ENCODE measurements around the gene HOXD8.

Gene HOXD8

DNA sequence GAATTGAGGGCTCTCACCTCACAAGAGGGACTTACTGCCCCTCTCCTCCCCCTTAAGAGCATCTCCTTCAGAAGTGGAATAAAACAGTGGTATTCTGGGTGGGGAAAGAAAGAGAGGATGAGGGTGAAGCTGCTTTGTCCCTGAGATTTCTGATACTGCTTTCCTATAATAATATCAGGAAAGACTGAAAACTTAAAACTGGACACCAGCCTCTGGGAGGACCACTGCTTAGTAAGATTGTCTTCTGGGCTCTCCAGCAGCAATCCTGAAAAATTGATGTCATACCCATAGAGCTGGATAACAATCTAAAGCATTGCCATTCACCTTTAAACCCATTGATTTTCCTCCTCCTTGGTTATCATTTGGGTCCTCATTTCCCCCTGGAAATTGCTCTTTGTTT lies 17.1 kb downstream of the HOXD8 start:
- no peak for DNase-seq (ENCODE audit: low read depth in 2 of 2)

DNA sequence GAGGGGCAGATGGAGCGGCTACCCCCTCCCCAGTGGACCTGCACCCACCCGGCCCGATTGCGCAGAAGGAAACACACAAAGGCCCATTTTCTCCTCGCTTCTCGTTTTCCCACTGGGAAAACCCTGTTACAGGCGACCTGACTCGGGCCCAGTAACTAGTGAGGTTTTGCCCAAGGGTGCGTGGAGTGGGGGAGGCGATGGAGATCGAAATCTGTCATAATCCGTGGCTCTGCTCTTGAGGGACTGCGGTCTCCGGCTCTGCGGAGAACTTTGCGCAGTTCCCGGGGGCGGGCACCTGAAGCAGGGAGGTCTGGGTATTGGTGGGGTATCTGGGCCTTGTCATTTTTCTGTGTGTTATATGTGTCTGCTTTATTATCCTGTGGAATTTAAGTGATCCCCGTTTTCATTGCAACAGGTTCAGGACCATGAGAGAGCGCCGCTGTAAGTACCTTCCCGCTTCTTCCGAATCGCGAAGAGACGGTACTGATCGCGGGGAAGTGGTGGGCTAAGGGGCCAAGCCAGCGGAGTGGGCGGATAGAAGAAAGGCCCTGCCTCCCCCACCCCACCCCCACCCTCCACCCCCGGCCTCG lies 17.8 kb downstream of the HOXD8 start:
- DNase-seq (ENCODE audit: low read depth in 2 of 2) = no peak

DNA sequence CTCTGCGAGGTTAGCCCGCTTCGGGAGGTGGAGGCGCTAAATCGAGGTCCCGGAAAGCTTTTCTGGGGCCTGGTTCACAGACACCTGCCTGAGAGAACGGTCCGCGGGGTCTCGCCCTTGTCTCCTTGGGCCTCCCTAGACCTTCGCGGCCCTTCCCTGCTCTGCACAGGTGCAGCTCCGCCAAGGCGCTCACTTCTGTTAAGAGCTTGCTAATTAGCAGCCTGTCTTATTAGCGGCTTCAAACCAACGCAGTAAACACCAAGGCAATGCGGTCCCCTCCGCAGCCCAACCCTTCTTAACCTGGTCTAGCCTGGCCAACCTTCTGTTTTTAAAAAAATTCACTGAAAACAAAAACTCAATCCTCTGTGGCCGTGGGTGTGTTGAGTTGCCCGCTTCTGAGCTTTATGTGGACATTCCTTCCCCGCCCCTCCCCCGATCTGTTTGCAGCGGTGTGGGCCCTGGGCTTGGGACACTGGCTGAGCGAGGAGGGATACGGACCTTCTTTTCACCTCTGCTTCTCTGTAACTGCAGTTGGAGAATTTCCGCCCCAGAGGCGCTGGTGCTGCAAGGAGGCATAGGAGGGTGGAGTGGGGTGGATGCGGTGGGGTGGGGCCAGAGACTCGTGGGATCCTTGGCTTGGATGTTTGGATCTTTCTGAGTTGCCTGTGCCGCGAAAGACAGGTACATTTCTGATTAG lies 18.4 kb downstream of the HOXD8 start:
- no peak for DNase-seq (ENCODE audit: low read depth in 2 of 2)

DNA sequence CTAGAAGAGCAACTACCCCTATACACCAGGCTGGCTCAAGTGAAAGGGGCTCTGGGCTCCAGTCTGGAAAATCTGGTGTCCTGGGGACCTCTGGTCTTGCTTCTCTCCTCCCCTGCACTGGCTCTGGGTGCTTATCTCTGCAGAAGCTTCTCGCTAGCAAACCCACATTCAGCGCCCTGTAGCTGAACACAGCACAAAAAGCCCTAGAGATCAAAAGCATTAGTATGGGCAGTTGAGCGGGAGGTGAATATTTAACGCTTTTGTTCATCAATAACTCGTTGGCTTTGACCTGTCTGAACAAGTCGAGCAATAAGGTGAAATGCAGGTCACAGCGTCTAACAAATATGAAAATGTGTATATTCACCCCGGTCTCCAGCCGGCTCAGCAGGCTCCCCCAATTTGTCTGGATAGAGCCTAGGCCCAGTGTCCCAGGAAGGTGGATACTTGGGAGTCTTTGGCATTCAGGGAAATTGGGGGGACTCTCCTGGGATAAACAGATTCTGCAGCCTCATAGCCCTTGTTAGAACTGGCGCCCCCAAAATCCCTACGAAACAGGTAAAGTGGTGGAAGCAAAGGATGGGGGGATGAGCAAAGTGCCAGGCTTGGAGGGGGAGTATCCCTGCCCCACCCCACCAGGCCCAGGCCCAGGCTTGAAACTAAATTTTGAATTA lies 19.4 kb downstream of the HOXD8 start:
- no peak for DNase-seq (ENCODE audit: low read depth in 2 of 2)

DNA sequence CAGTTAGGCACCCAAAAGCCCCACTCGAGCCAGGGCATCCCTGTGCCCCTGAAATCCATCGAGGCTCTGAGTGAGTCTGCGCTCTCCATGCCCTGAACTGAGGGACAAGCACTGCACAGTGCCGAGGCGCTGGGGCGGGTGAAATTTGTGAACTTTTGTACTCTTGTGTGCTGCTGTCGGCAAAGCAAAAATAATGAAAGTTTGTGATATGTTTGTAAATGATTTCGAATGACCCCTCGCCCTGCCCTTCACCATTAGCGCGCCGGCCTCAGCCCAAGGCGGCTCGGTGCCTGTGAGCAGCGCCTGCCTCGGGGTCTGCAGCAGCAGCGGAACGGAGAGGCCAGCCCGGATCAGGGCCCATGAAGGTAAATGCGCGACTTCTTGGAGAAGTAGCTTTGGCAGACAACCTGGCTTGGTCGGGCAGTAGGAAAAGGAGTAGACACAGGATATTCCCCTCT lies 20.0 kb downstream of the HOXD8 start:
- no peak for DNase-seq (ENCODE audit: low read depth in 2 of 2)

DNA sequence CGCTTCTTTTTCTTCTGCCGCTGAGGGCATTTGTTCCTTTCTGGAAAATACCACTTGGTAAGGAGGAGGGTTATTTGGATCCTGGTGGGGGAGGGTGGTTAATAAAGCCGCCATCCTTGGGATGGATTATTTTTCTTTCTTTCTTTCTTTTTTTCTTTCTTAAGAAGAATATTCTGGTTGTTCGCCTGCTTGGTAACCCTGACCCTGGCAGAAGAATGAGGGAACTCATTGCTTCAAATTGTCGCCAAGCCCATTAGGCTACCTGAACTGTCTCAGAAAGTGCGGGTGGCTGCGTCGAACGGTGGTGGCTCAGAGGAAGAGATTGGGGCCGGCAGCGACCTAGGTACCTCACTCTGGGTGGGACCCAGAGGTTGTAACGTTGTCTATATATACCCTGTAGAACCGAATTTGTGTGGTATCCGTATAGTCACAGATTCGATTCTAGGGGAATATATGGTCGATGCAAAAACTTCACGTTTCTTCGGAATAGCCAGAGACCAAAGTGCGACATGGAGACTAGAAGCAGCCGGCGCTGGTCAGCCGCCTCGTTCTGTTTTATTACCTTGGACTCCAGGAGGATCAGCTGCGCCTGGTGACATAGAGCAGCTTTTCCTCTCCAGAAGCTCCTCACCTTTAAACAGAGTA lies 20.6 kb downstream of the HOXD8 start:
- no peak for DNase-seq (ENCODE audit: low read depth in 2 of 2)

DNA sequence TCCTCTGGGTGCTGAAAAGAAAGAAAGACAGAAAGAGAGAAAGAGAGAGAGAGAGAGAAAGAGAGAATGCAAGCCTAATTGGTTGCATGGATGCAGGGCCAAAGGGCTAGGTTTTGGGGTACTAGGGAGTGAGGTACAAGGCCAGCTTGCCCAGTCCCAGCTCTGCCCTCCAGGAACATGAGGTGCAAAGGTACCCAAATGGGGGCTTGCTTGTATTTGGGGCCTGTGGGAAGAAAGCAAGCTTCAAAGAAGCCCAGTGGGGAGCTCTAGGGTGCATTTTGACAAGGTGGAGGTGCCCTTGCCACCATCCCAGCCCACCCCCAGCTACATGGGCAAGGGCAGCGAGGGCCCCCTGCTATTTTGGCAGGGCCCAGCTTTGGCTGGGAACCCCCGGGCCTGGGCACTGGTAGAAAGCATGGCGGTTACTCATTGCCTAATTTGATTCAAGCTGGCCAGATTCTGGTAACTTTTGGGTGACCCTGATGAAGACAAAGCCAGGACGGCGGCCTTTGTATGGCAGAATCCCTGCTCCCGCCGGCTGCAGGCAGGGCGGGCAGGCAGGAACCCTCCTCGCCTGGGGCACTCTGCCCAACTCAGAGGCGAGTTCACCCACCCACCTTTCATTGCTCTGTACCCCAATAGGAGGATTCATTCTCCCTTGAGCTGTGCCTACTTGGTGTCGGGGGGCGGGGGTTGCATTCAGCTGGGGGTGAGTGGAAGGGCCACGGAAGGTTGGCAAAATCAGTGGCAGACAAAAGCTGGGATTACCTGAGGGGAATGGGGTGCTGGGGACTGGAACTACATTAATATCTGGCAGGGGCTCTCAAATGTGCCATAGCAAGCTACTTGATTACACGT lies 21.3 kb downstream of the HOXD8 start:
- DNase-seq (ENCODE audit: low read depth in 2 of 2) = no peak

DNA sequence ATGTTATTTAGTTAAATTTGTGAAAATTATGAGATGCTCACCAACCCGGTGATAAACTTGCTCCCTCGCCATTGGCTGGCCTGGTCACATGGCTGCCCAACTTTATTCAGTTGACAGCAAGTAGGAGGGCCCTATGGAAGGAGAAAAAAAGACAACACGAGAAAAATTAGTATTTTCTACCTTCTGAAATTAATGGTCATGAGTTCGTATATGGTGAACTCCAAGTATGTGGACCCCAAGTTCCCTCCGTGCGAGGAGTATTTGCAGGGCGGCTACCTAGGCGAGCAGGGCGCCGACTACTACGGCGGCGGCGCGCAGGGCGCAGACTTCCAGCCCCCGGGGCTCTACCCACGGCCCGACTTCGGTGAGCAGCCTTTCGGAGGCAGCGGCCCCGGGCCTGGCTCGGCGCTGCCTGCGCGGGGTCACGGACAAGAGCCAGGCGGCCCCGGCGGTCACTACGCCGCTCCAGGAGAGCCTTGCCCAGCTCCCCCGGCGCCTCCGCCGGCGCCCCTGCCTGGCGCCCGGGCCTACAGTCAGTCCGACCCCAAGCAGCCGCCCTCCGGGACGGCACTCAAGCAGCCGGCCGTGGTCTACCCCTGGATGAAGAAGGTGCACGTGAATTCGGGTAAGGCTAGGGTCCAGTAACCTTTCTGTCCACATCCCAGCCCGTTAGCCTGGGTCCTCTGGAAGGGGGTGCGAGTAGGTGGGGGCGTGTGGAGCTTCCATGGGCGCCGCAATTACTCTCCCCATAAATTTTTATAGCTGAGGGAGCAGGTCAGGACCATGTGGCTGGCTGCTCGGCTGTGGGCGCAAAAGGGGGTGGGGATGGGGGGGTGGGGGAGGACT lies 22.2 kb downstream of the HOXD8 start, which contains the start of gene HOXD4:
HOXD4 (plus strand) TSS at position 109 of the 846 bp plus-strand sequence; CDS start at position 193, 84 bp downstream.
- DNase-seq (ENCODE audit: low read depth in 2 of 2) = no peak

DNA sequence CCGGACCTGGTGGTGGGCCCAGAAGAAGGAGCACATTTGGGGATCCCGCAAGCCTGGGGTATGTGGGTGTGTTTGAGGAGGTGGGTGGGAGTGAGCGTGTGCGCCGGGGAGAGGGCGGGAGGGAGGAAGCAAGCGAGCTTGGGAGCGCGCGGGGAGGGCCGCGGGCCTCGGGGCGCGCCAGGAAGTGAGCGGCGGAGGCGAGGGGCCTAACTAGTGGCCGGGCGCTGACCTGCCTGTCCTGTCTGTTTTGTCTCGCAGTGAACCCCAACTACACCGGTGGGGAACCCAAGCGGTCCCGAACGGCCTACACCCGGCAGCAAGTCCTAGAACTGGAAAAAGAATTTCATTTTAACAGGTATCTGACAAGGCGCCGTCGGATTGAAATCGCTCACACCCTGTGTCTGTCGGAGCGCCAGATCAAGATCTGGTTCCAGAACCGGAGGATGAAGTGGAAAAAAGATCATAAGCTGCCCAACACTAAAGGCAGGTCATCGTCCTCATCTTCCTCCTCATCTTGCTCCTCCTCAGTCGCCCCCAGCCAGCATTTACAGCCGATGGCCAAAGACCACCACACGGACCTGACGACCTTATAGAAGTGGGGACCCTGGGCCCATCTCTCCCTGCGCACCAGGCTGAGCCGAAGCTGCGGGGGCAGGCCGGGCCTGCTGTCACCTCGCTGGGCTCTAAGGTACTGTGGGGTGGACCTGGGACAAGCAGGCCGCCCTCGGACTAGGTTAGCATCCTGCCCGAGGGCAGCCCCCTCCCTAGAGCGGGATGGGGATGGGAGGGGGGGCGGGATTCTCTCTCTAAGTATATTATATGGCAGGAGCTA lies 23.1 kb downstream of the HOXD8 start:
- DNase-seq (ENCODE audit: low read depth in 2 of 2) = no peak

DNA sequence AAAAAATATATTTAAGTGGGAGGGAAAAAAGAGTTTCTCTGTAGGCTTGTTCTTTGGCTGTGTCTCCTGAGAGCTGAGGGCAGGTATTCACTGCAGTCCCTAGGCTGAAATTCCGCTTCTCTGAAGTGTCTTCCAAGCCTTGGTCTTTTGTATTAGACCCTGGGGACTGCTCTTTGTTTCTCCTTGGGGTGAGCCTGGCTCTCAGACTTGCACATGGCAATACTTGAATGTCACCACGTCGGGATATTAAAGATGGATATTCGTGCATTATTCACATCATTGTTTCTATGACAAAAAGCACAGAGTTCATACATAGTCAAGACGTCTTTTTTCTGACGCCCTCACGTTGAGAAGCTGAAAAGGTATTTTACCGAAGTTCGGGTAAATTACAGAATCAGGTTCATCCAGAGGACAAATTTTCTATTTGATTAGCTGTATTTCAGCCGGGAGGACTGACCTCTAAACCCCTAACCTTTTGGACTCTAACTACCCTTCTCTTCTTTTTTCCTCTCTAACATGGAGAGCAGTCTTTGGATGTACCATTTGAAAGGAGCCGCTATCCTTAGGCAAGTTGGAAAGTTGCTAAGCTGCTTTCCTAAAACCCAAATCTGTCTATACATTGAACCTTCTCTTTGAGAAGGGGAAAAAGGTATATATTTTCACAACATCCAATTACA lies 25.2 kb downstream of the HOXD8 start:
- DNase-seq (ENCODE audit: low read depth in 2 of 2) = no peak

DNA sequence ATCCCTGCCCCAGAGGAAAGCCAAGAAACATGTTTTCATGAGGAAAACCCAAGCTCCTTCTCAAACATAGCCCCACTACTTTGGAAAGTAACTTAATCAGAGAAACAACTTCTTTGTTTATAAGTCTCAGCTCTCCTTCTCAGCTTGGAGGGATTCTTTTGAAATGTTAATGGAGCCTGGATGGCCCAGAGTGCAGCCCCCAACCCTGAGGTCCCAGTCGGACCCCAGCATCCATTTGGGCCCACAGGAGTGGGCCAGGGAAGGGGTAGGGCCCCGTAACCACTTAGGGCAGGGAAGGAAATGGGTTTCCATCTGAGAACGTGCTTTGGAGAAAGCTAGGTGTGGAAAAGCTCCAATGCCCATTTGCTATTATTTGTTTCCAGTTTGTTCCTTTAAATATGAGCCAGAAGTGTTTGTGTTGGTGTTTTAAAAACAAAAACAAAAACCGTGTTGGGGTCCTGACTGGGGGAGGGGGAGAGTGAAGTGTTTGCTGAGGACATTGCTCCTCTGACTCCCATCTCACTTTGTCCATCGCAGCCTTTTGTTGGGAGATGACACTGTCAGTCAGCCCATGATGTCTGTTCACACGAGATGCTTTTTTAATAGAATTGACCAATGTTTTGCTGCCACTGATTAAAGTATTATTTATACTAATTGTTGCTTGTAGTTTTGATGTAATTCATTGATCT lies 26.0 kb downstream of the HOXD8 start:
- DNase-seq (ENCODE audit: low read depth in 2 of 2) = no peak

DNA sequence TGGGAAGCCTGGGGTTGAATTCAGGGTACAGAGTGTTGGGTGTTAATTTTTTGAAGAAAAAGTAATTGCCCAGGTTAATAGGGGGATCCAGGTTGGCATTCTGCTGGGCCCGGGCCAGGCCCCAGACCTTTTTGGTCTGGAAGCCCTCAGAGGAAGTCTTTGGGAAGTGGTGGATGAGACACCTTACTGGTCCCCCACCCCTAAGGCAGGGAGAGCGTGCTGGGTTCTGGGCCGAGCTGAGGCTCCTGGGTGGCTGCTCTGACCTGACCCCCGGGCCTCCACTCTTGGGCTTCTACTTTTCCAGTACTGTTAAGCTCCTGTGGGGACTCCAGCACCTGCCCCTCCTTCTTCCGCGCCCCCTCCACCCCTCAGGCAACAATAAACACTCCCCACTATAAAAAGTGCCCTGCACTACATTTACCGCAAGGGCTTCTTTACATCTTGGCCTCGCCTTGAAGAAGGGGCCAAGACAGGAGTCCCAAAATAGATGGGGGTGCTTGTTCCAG lies 26.8 kb downstream of the HOXD8 start:
- no peak for DNase-seq (ENCODE audit: low read depth in 2 of 2)

DNA sequence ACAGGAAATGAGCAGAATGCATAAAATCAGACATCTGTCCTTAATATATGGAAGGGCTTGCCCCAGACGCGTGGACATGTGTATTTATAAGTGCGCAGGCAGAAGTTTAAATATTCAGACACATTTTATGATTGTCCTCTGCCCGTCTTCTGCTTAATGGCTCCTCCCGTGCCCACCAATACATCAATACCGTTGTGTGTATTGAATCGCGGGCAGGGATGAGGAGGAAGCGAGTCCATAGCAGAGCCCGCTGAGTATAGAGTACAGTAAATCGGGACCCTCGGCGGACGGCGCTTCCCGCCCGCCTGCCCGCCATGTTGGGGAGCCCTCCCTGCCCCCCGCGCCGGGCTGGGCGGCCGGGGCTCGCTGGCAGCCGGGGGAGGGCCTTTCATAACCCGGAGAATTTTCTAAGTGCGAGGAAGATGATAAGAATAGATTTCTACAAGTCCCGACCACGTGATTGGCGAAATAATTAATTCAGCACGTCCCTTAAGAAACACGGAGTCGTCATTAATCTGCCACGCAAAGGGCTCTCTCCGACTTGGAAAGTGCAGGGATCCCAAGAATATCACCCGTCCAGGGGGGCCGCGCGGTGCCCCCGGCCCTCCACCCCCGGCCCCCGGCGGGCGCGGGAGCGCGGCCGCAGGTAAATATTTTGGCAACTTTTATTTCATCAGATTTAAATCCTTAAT lies 27.4 kb downstream of the HOXD8 start, which contains the start of gene HOXD3:
HOXD3 (plus strand) TSS at position 501 of the 692 bp plus-strand sequence. CDS start 11,808 bp downstream, outside the sequence.
- no peak for DNase-seq (ENCODE audit: low read depth in 2 of 2)

DNA sequence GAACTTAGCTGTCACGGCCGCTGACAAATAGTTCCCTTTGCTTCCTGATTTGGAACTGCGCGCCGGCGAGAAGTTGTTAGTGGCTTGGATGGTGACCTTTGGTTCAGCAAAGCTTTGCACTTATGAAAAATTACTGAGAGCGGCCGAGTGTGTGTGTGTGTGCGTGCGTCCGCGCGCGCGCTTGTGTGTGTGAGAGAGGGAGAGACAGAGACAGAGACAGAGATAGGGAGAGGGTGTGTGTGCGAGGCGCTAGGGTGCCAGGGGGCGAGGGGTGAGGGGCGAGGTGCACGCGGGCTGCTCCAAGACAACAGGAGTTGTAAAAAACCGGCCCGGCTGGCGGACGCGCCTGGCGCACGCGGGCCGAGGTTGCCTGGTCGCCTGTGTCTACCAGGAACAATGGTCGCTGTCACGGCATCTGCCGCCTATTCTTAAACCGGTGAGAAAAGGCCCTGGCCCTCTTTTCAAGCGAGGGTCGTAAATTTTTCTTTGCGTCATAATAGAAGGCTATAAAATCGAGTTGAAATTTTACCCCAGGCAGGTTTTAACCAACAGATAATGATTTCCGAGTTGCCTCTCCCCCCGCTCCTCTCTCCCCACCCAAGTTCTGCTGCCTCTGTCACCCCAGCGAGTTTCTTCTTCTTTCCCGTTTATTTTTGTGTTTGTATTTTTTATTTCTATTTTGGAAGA lies 28.1 kb downstream of the HOXD8 start:
- no peak for DNase-seq (ENCODE audit: low read depth in 2 of 2)

DNA sequence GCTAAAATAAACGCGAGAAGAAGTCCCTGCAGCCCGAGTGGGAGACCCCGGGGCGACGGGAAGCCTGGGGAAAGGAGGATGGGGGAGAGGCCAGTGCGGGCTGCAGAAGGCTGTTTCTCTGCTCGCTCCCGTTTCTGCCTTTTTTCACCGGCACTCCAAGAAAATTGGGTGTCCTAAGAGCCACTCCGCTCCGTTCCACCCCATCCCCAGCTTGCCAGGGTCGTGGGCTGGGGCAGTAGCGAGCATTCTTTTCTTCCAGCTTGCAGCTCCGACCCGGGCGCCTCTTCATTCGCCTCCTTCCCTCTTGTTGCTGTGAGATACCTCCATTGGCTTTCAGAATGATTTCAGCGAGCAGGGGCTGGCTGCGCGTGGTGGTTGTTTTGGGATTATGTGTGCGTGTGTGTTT lies 28.7 kb downstream of the HOXD8 start:
- DNase-seq (ENCODE audit: low read depth in 2 of 2) = no peak

DNA sequence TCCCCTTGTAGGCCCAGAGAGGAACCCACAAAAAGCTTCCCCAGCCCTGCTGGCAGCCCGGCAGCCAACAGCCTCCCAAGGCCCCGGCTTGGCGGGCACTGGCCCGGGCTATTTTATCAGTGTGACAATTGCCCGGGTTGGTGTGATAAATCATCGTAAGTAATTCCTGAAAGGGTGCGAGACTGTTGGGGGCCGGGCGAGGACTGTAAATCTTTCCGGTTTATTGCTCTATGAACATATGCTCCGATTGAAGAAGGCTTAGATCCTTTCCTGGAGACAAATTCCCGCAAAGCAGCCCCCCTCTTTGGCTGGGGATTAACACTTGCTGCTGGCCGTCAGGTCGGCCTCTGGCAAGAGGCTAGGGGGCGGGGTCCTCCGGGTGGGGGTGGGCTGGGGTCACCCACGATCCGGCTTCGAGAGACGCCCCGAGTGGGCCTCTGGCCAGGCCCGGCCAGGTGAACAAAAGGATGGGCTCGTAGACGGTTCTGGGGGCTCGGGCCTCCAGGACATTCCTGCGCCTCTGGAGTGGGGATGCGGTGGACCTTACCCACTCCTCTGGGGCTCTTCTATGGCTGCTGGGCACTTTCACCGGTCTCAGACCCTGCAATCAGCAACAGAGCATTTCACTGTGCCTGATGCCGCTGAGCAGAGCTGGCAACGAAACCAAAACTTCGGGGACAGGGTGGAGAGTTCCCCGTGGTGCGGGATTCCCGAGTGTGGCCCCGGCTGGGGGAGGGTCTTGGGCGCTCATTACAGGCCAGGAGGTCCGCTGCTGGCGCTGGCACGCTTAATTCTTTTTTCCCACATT lies 29.6 kb downstream of the HOXD8 start:
- DNase-seq (ENCODE audit: low read depth in 2 of 2) = no peak

Measured in stimulated activated CD8-positive, alpha-beta memory T cell treated with anti-CD3 and anti-CD28 coated beads, Interleukin-15, amount 100 ng/mL, for 48 hours (primary cell).